Measurements from ENCODE around the gene KIRREL3.

The KIRREL3 gene

GRCh38 chr11:126624506-126624905 lies 376.1 kb downstream of the KIRREL3 start:
- no peak for DNase-seq

GRCh38 chr11:126619516-126619915 lies 381.1 kb downstream of the KIRREL3 start:
- DNase-seq = no peak

GRCh38 chr11:126615845-126616244 lies 384.7 kb downstream of the KIRREL3 start:
- DNase-seq = no peak

- no peak for DNase-seq
Measured at GRCh38 chr11:126613272-126613671, 387.3 kb downstream of the KIRREL3 start.

- DNase-seq = no peak
Measured at GRCh38 chr11:126612671-126613070, 387.9 kb downstream of the KIRREL3 start.

GRCh38 chr11:126611438-126611837 lies 389.1 kb downstream of the KIRREL3 start:
- DNase-seq = no peak

- DNase-seq = no peak
Measured at GRCh38 chr11:126608658-126609057, 391.9 kb downstream of the KIRREL3 start.

GRCh38 chr11:126607776-126608541 lies 392.6 kb downstream of the KIRREL3 start:
- DNase-seq = no peak

GRCh38 chr11:126607374-126607773 lies 393.2 kb downstream of the KIRREL3 start:
- no peak for DNase-seq

GRCh38 chr11:126606484-126606883 lies 394.1 kb downstream of the KIRREL3 start:
- DNase-seq = no peak

GRCh38 chr11:126604461-126604860 lies 396.1 kb downstream of the KIRREL3 start:
- DNase-seq = no peak

GRCh38 chr11:126603486-126603885 lies 397.1 kb downstream of the KIRREL3 start:
- DNase-seq = no peak

- no peak for DNase-seq
Measured at GRCh38 chr11:126602993-126603392, 397.6 kb downstream of the KIRREL3 start.

GRCh38 chr11:126602349-126602940 lies 398.1 kb downstream of the KIRREL3 start:
- DNase-seq = no peak

GRCh38 chr11:126601550-126602215 lies 398.9 kb downstream of the KIRREL3 start:
- DNase-seq = no peak

GRCh38 chr11:126601136-126601535 lies 399.4 kb downstream of the KIRREL3 start:
- DNase-seq = no peak

GRCh38 chr11:126599217-126599897 lies 401.2 kb downstream of the KIRREL3 start:
- DNase-seq = no peak

- DNase-seq = no peak
Measured at GRCh38 chr11:126598344-126599216, 402.0 kb downstream of the KIRREL3 start.

- no peak for DNase-seq
Measured at GRCh38 chr11:126597041-126597440, 403.5 kb downstream of the KIRREL3 start.

- no peak for DNase-seq
Measured at GRCh38 chr11:126596474-126596873, 404.1 kb downstream of the KIRREL3 start.

GRCh38 chr11:126595560-126595959 lies 405.0 kb downstream of the KIRREL3 start:
- DNase-seq = no peak

GRCh38 chr11:126594921-126595367 lies 405.6 kb downstream of the KIRREL3 start:
- peak; percentile 67 for DNase-seq

All from NCI-H187 treated with DMSO at 0.1 percent for 48 hours (cell line).